OCI-LY1 (cell line): ENCODE results near the gene TUBA3D.
"Not testable (repeated sequence)": the region's sequence is repeated elsewhere in the genome, so short reads cannot be mapped to it uniquely, and the experiment has no call there.

Experiments used
- H2AFZ ChIP-seq: fragments of 200-600 bp; sonication (generic), shearing (Covaris generic); 2 replicates; pipeline ENCODE4 v1.6.0; 2014; ENCODE audit warnings: antibody characterized with exemption, mild to moderate bottlenecking, low read length
- H3F3A ChIP-seq: fragments of 200-600 bp; sonication (generic), shearing (Covaris generic); 2 replicates; pipeline ENCODE4 v1.6.0; 2014; ENCODE audit warnings: mild to moderate bottlenecking, antibody characterized with exemption, low read length, moderate library complexity; ENCODE audit not compliant: insufficient read depth
- H3K27ac ChIP-seq: fragments of 200-600 bp; sonication (generic); 2 replicates; pipeline ENCODE4 v1.5.1; 2014; ENCODE audit warnings: low read length, mixed run types, mild to moderate bottlenecking, low read depth; ENCODE audit not compliant: poor library complexity, severe bottlenecking
- H3K27me3 ChIP-seq: fragments of 200-600 bp; sonication (generic); 2 replicates; pipeline ENCODE4 v1.6.0; 2014; ENCODE audit warnings: antibody characterized with exemption, mild to moderate bottlenecking, low read length, moderate library complexity; ENCODE audit not compliant: insufficient read depth
- H3K36me3 ChIP-seq: fragments of 200-600 bp; sonication (generic); 2 replicates; pipeline ENCODE4 v1.6.1; 2014; ENCODE audit warnings: mild to moderate bottlenecking, antibody characterized with exemption, low read length, moderate library complexity, mixed read lengths; ENCODE audit not compliant: insufficient read depth
- H3K4me1 ChIP-seq: fragments of 200-600 bp; sonication (generic); 2 replicates; pipeline ENCODE4 v1.5.1; 2014; ENCODE audit warnings: mild to moderate bottlenecking, low read length, moderate library complexity; ENCODE audit not compliant: insufficient read depth, severe bottlenecking
- H3K4me2 ChIP-seq: fragments of 200-600 bp; sonication (generic), shearing (Covaris generic); 2 replicates; pipeline ENCODE4 v1.6.1; 2014; ENCODE audit warnings: low read length
- H3K4me3 ChIP-seq: fragments of 200-600 bp; sonication (generic); 2 replicates; pipeline ENCODE4 v1.5.1; 2014; ENCODE audit warnings: low read length, low read depth, mild to moderate bottlenecking, mixed read lengths; ENCODE audit not compliant: poor library complexity, severe bottlenecking
- H3K79me2 ChIP-seq: fragments of 200-600 bp; shearing (Covaris generic); 2 replicates; pipeline ENCODE4 v1.6.1; 2016; ENCODE audit warnings: mixed run types, low read length, mixed read lengths; ENCODE audit not compliant: insufficient read depth
- H3K9ac ChIP-seq: fragments of 200-600 bp; sonication (generic), shearing (Covaris generic); 2 replicates; pipeline ENCODE4 v1.6.1; 2014; ENCODE audit warnings: mild to moderate bottlenecking, low read length, mixed read lengths
- H3K9me2 ChIP-seq: fragments of 200-600 bp; sonication (generic), shearing (Covaris generic); 2 replicates; pipeline ENCODE4 v1.6.1; 2014; ENCODE audit warnings: low read depth, mild to moderate bottlenecking, low read length, mixed read lengths
- H3K9me3 ChIP-seq: fragments of 200-600 bp; shearing (Covaris generic); 2 replicates; pipeline ENCODE4 v1.6.1; 2014; ENCODE audit warnings: low read length, mixed read lengths
- H4K20me1 ChIP-seq: fragments of 200-600 bp; sonication (generic), shearing (Covaris generic); 2 replicates; pipeline ENCODE4 v1.6.0; 2016; ENCODE audit warnings: mild to moderate bottlenecking, low read length; ENCODE audit not compliant: insufficient read depth
- EZH2 ChIP-seq: fragments of 200-600 bp; sonication (generic), shearing (Covaris generic); IDR thresholded peaks from 2 replicates; pipeline ENCODE4 v1.8.0; 2017; ENCODE audit warnings: borderline replicate concordance, mixed run types, mild to moderate bottlenecking, antibody characterized with exemption, low read length, moderate library complexity, mixed read lengths
- TF ChIP-seq, protein P1 (sequence below): fragments of 200-600 bp; sonication (generic), shearing (Covaris generic); IDR thresholded peaks from 2 replicates; pipeline ENCODE4 v1.5.1; 2017; ENCODE audit warnings: mild to moderate bottlenecking, antibody characterized with exemption, low read length, moderate library complexity, mixed read lengths

The TUBA3D gene

GRCh38 chr2:131492418-131493198 is 16.7 kb downstream of the TUBA3D start:
- H3K27ac ChIP-seq: peak overlapping the region; percentile 77
- no peak overlapping the region for H2AFZ ChIP-seq
- H4K20me1 ChIP-seq: no peaks in the 10 kb centered on the region

DNA sequence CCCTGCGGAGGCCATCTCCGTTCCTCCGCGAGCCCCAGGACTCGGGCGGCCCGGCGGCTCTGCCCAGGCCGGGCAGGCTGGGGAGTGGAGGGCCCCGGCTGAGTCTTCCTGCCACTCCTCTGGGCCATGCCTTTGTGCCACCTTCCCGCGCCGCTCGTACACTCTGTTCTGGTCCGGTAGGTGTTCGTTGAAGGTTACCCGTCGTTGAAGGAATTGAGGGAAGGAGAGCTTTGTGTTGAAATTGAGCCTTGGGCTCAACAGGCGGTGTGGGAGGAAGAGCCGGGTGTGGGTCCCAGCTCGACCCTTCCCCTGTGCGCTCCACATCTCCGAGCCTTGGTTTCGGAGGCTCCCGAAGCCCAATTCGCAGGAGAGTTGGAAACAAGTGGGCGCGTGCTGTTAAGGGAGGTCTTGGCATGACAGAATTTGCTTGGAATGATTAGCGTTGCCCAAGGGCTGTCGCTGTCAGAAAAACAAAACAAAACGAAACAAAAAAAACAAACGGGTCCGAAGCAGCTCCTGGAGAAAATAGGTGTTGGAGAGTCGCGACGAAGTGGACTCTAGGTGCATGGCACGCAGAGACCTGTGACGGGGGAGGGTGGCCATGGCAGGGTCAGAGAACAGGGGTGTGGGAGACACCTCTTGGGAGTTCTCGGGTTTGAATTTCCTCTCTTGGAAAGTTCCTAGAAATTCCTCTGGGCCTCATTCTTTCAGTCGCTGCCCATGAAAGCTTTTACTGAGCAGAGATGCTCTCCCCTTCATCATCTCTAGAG is 17.5 kb downstream of the TUBA3D start:
- H3K4me3 ChIP-seq: peak overlapping the region; percentile 97
- TF ChIP-seq, protein P1, sequence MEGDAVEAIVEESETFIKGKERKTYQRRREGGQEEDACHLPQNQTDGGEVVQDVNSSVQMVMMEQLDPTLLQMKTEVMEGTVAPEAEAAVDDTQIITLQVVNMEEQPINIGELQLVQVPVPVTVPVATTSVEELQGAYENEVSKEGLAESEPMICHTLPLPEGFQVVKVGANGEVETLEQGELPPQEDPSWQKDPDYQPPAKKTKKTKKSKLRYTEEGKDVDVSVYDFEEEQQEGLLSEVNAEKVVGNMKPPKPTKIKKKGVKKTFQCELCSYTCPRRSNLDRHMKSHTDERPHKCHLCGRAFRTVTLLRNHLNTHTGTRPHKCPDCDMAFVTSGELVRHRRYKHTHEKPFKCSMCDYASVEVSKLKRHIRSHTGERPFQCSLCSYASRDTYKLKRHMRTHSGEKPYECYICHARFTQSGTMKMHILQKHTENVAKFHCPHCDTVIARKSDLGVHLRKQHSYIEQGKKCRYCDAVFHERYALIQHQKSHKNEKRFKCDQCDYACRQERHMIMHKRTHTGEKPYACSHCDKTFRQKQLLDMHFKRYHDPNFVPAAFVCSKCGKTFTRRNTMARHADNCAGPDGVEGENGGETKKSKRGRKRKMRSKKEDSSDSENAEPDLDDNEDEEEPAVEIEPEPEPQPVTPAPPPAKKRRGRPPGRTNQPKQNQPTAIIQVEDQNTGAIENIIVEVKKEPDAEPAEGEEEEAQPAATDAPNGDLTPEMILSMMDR: no peak
- TF ChIP-seq EZH2: no peak
- H3F3A ChIP-seq: no peaks in the 10 kb centered on the region
- H3K27ac ChIP-seq: peak overlapping the region; percentile 77
- peaks cover 45% of the 10 kb centered on the region for H3K79me2 ChIP-seq
- H3K4me1 ChIP-seq: peaks cover 34% of the 10 kb centered on the region
- H2AFZ ChIP-seq: no peak overlapping the region
- peak overlapping the region; percentile 98 for H3K9ac ChIP-seq
- no peaks in the 10 kb centered on the region for H4K20me1 ChIP-seq
- H3K9me3 ChIP-seq: no peaks in the 10 kb centered on the region
- H3K9me2 ChIP-seq: no peaks in the 10 kb centered on the region
- peak overlapping the region; percentile 96 for H3K4me2 ChIP-seq
- no peaks in the 10 kb centered on the region for H3K27me3 ChIP-seq
- peaks cover 14% of the 10 kb centered on the region for H3K36me3 ChIP-seq

More at GRCh38 chr2:131492418-131493198, 16.7 kb downstream of the TUBA3D start:
- H3K9me2 ChIP-seq: no peaks in the 10 kb centered on the region
- H3K4me3 ChIP-seq: peak overlapping the region; percentile 97
- H3K79me2 ChIP-seq: peaks cover 45% of the 10 kb centered on the region
- no peaks in the 10 kb centered on the region for H3K27me3 ChIP-seq
- peaks cover 15% of the 10 kb centered on the region; the same call in 1 of the 2 replicates for H3K36me3 ChIP-seq
- TF ChIP-seq EZH2: no peak
- TF ChIP-seq, protein P1: peak; percentile 84
- H3K9me3 ChIP-seq: no peaks in the 10 kb centered on the region
- peak overlapping the region; percentile 98 for H3K9ac ChIP-seq
- H3K4me1 ChIP-seq: peaks cover 34% of the 10 kb centered on the region
- peak overlapping the region; percentile 96 for H3K4me2 ChIP-seq
- H3F3A ChIP-seq: no peaks in the 10 kb centered on the region

GRCh38 chr2:131495506-131495905 is 19.6 kb downstream of the TUBA3D start:
- not testable (repeated sequence) for H3K4me3 ChIP-seq, H3K9me3 ChIP-seq, H3F3A ChIP-seq, H3K27ac ChIP-seq, H4K20me1 ChIP-seq, H3K9me2 ChIP-seq, H3K9ac ChIP-seq, H2AFZ ChIP-seq, H3K27me3 ChIP-seq
- peaks cover 29% of the 10 kb centered on the region for H3K36me3 ChIP-seq
- H3K4me2 ChIP-seq: peak overlapping the region; percentile 96; the same call in 1 of the 2 replicates
- peaks cover 45% of the 10 kb centered on the region for H3K79me2 ChIP-seq
- peaks cover 26% of the 10 kb centered on the region for H3K4me1 ChIP-seq

GRCh38 chr2:131498321-131498973 is 22.5 kb downstream of the TUBA3D start:
- H3K4me3 ChIP-seq, H3K9ac ChIP-seq, H3F3A ChIP-seq, H3K4me2 ChIP-seq, H4K20me1 ChIP-seq, H3K9me3 ChIP-seq, H3K27ac ChIP-seq, H2AFZ ChIP-seq, H3K27me3 ChIP-seq, H3K9me2 ChIP-seq: not testable (repeated sequence)
- H3K79me2 ChIP-seq: peaks cover 40% of the 10 kb centered on the region
- peaks cover 56% of the 10 kb centered on the region for H3K36me3 ChIP-seq
- H3K4me1 ChIP-seq: peaks cover 19% of the 10 kb centered on the region

DNA sequence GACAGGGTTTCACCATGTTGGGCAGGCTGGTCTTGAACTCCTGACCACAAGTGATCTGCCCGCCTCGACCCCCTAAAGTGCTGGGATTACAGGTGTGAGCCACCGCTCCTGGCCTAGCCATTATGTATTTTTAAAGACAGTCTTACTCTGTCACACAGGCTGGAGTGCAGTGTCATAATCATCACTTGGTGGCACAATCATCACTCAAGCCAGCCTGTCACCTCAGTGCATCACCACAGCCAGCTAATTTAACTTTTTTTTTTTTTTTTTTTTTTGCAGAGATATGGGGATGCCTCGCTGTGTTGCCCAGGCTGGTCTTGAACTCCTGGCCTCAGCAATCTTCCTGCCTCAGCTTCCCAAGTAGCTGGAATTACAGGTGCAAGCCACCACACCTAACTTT is 27.7 kb downstream of the TUBA3D start:
- not testable (repeated sequence) for H3K4me1 ChIP-seq, H4K20me1 ChIP-seq, H3K27me3 ChIP-seq, H3K9ac ChIP-seq, H3K4me3 ChIP-seq, H3K79me2 ChIP-seq, H3K9me3 ChIP-seq, H3K27ac ChIP-seq, H3F3A ChIP-seq, H3K4me2 ChIP-seq, H3K9me2 ChIP-seq, H2AFZ ChIP-seq
- peaks cover 88% of the 10 kb centered on the region for H3K36me3 ChIP-seq
